BLaER1 (cell line): Measurements from ENCODE around the gene KCNAB3.
"Not testable (repeated sequence)": the region's sequence is repeated elsewhere in the genome, so short reads cannot be mapped to it uniquely, and the experiment has no call there.

Experiments
- H3K27ac ChIP-seq: shearing (Covaris generic); formaldehyde crosslinking; 2 replicates; pipeline ENCODE4 v1.8.1; 2022
- H3K27me3 ChIP-seq: shearing (Covaris generic); formaldehyde crosslinking; 2 replicates; pipeline ENCODE4 v1.8.1; 2022
- H3K36me3 ChIP-seq: shearing (Covaris generic); formaldehyde crosslinking; 2 replicates; pipeline ENCODE4 v1.8.1; 2022
- H3K4me1 ChIP-seq: shearing (Covaris generic); formaldehyde crosslinking; 2 replicates; pipeline ENCODE4 v1.8.1; 2022
- H3K4me2 ChIP-seq: shearing (Covaris generic); formaldehyde crosslinking; 2 replicates; pipeline ENCODE4 v1.8.1; 2022
- H3K4me3 ChIP-seq: shearing (Covaris generic); formaldehyde crosslinking; 2 replicates; pipeline ENCODE4 v1.8.1; 2022
- H3K9ac ChIP-seq: shearing (Covaris generic); formaldehyde crosslinking; 2 replicates; pipeline ENCODE4 v1.8.1; 2022
- H3K9me3 ChIP-seq: shearing (Covaris generic); formaldehyde crosslinking; 2 replicates; pipeline ENCODE4 v1.8.1; 2022
- H4K20me1 ChIP-seq: shearing (Covaris generic); formaldehyde crosslinking; 2 replicates; pipeline ENCODE4 v1.8.1; 2022
- Cebpa-rat ChIP-seq: shearing (Covaris generic); IDR thresholded peaks from 2 replicates; pipeline ENCODE4 v1.8.1; 2022

KCNAB3 gene

DNA sequence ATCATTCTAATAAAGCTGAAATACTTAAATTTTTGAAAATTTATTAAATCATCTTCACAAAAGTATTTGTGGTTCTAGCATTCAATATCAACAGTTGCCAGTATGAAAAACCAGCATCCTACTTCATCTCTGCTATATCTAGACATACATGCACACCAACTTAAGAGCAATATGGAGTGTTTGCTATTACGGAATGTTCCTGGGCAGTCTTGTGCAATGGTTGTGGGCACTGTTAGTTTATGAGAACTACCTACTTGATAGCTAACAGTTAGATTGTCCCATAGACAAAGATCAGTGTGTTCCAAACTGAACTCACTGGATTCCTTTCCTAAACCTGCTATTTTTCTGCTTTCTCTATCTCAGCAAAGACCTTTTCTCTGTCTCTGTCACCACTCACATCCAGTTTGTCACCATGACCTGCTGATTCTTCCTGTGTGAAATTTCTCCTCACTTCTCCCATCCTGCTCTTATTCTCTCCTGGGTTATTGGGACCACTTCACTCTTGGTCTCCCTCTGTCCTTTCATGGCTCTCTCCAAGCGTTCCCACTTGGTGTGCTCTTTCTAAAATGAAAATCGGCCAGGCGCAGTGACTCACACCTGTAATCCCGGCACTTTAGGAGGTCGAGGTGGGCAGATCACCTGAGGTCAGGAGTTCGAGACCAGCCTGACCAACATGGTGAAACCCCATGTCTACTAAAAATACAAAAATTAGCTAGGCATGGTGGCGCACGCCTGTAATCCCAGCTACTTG is 30.0 kb upstream of the KCNAB3 start:
- Histone ChIP-seq H3K27me3 (no peaks in the 10 kb centered on the region), H4K20me1 (no peaks in the 10 kb centered on the region), H3K4me2 (no peak overlapping the region), H3K9ac (no peak overlapping the region), H3K9me3 (no peaks in the 10 kb centered on the region), H3K36me3 (no peaks in the 10 kb centered on the region), H3K4me3 (no peak overlapping the region), H3K4me1 (no peaks in the 10 kb centered on the region), H3K27ac (no peak overlapping the region)
- no peak for TF ChIP-seq Cebpa-rat

GRCh38 chr17:7956228-7956965 is 26.7 kb upstream of the KCNAB3 start:
- Histone ChIP-seq H3K4me2 (no peak overlapping the region), H3K9ac (no peak overlapping the region), H3K27ac (no peak overlapping the region), H3K9me3 (no peaks in the 10 kb centered on the region), H3K36me3 (0 out of 2 replicates have a peak, but pooled peaks cover 6% of the 10 kb centered on the region), H3K4me1 (no peaks in the 10 kb centered on the region), H3K27me3 (no peaks in the 10 kb centered on the region), H4K20me1 (no peaks in the 10 kb centered on the region), H3K4me3 (no peak overlapping the region)
- no peak for TF ChIP-seq Cebpa-rat

GRCh38 chr17:7955414-7956227 is 26.0 kb upstream of the KCNAB3 start:
- Histone ChIP-seq H3K4me3 (no peak overlapping the region), H3K4me2 (no peak overlapping the region), H4K20me1 (no peaks in the 10 kb centered on the region), H3K27ac (no peak overlapping the region), H3K9ac (no peak overlapping the region), H3K36me3 (peaks cover 8% of the 10 kb centered on the region), H3K27me3 (no peaks in the 10 kb centered on the region), H3K4me1 (no peaks in the 10 kb centered on the region), H3K9me3 (no peaks in the 10 kb centered on the region)
- TF ChIP-seq Cebpa-rat, result no peak

GRCh38 chr17:7953266-7953665 is 23.6 kb upstream of the KCNAB3 start:
- H3K27ac ChIP-seq, H3K27me3 ChIP-seq, H3K9me3 ChIP-seq, H3K4me2 ChIP-seq, H3K4me3 ChIP-seq, H3K9ac ChIP-seq, H3K4me1 ChIP-seq, H4K20me1 ChIP-seq: not testable (repeated sequence)
- peaks cover 32% of the 10 kb centered on the region for H3K36me3 ChIP-seq

GRCh38 chr17:7951143-7951792 is 21.6 kb upstream of the KCNAB3 start:
- Histone ChIP-seq H3K36me3 (peaks cover 50% of the 10 kb centered on the region), H3K27me3 (no peaks in the 10 kb centered on the region), H3K4me2 (no peak overlapping the region), H3K27ac (no peak overlapping the region), H3K4me3 (no peak overlapping the region), H3K9ac (no peak overlapping the region), H4K20me1 (no peaks in the 10 kb centered on the region), H3K9me3 (no peaks in the 10 kb centered on the region), H3K4me1 (no peaks in the 10 kb centered on the region)
- TF ChIP-seq Cebpa-rat, result no peak

DNA sequence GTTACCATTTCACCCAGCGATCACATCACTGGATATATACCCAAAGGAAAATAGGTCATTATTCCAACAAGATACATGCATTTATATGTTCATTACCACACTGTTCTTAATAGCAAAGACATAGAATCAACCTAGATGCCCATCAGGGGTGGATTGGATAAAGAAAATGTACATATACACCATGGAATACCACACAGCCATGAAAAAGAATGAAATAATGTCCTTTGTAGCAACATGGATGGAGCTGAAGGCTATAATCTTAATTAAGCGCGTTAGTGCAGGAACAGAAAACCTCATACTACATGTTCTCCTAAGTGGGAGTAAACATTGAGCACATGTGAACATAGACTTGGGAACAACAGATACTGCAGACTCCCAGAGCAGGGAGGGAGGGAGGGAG is 20.9 kb upstream of the KCNAB3 start:
- no peak overlapping the region for H3K4me3 ChIP-seq
- peaks cover 4% of the 10 kb centered on the region for H3K4me1 ChIP-seq
- H3K27me3 ChIP-seq, result no peaks in the 10 kb centered on the region
- no peaks in the 10 kb centered on the region for H3K9me3 ChIP-seq
- no peak for TF ChIP-seq Cebpa-rat
- H3K27ac ChIP-seq, result no peak overlapping the region
- H3K36me3 ChIP-seq, result peaks cover 57% of the 10 kb centered on the region
- no peak overlapping the region for H3K4me2 ChIP-seq
- no peaks in the 10 kb centered on the region for H4K20me1 ChIP-seq
- H3K9ac ChIP-seq, result no peak overlapping the region

GRCh38 chr17:7947651-7948050 is 18.0 kb upstream of the KCNAB3 start:
- no peak overlapping the region for H3K4me3 ChIP-seq
- H3K4me1 ChIP-seq, result peaks cover 22% of the 10 kb centered on the region
- no peaks in the 10 kb centered on the region for H4K20me1 ChIP-seq
- TF ChIP-seq Cebpa-rat, result no peak
- H3K36me3 ChIP-seq, result peaks cover 85% of the 10 kb centered on the region
- H3K9me3 ChIP-seq, result no peaks in the 10 kb centered on the region
- no peak overlapping the region for H3K27ac ChIP-seq
- H3K27me3 ChIP-seq, result no peaks in the 10 kb centered on the region
- no peak overlapping the region for H3K9ac ChIP-seq
- no peak overlapping the region for H3K4me2 ChIP-seq

GRCh38 chr17:7946441-7946840 is 16.8 kb upstream of the KCNAB3 start:
- H4K20me1 ChIP-seq, result no peaks in the 10 kb centered on the region
- H3K4me1 ChIP-seq, result peaks cover 22% of the 10 kb centered on the region
- no peak for TF ChIP-seq Cebpa-rat
- no peak overlapping the region for H3K4me2 ChIP-seq
- H3K27me3 ChIP-seq, result no peaks in the 10 kb centered on the region
- H3K9ac ChIP-seq, result no peak overlapping the region
- H3K27ac ChIP-seq, result 0 out of 2 replicates have a peak overlapping the region, but pooled peaks have one; percentile 18
- no peaks in the 10 kb centered on the region for H3K9me3 ChIP-seq
- H3K36me3 ChIP-seq, result peaks cover 90% of the 10 kb centered on the region
- H3K4me3 ChIP-seq, result no peak overlapping the region

- H3K4me3 ChIP-seq, result no peak overlapping the region
- H3K36me3 ChIP-seq, result peaks cover 96% of the 10 kb centered on the region
- no peaks in the 10 kb centered on the region for H3K27me3 ChIP-seq
- peak overlapping the region; percentile 48 for H3K4me2 ChIP-seq
- H3K9me3 ChIP-seq, result no peaks in the 10 kb centered on the region
- TF ChIP-seq Cebpa-rat, result no peak
- H4K20me1 ChIP-seq, result no peaks in the 10 kb centered on the region
- H3K27ac ChIP-seq, result peak overlapping the region; percentile 18; the same call in 1 of the 2 replicates
- no peak overlapping the region for H3K9ac ChIP-seq
- H3K4me1 ChIP-seq, result peaks cover 22% of the 10 kb centered on the region
Measured at GRCh38 chr17:7945651-7946050, 16.0 kb upstream of the KCNAB3 start.
